Testis (tissue), 2 donors: Measurements from ENCODE around the gene ELAC2.

Experiments used
- CTCF ChIP-seq, 3 experiments: fragments of 450-650 bp in 2 of 3; fragments of 200-600 bp in 1 of 3; sonication (generic) in 1 of 3; IDR thresholded peaks; one replicate each; pipeline ENCODE4 v1.5.1; 2016 to 2019; ENCODE audit warnings: antibody characterized with exemption in 3 of 3, mild to moderate bottlenecking in 2 of 3, moderate library complexity in 1 of 3
- POLR2A ChIP-seq: fragments of 450-650 bp; IDR thresholded peaks from one replicate; pipeline ENCODE4 v1.6.1; 2017; ENCODE audit warnings: antibody characterized with exemption, mild to moderate bottlenecking, moderate library complexity

- TF ChIP-seq CTCF (IDR thresholded peaks at IDR 0.05) (no peak), POLR2A (no peak)
Measured at GRCh38 chr17:13008461-13008860, 9.4 kb downstream of the ELAC2 start.
